Lower leg skin (tissue), 4 donors: ENCODE data around the gene DPH2. TPM values are rescaled to one million over a fixed set of nuclear protein-coding genes. Genes with fewer than 3 reads are reported as not detected.

Experiments
- DNase-seq, 2 donors: peaks; one replicate each; pipeline ENCODE4 v3.0.0-alpha.2; 2019; ENCODE audit warnings: low spot score in 2 of 2
- H3K4me3 ChIP-seq: fragments of 200-600 bp; sonication (generic); 2 replicates; pipeline ENCODE4 v1.5.1; 2017; ENCODE audit warnings: mild to moderate bottlenecking, low read depth; ENCODE audit not compliant: poor library complexity, severe bottlenecking
- CTCF ChIP-seq, 3 donors: fragments of 450-650 bp; IDR thresholded peaks; one replicate each; pipeline ENCODE4 v1.5.1; 2016; ENCODE audit warnings: antibody characterized with exemption in 3 of 3, mild to moderate bottlenecking in 3 of 3, moderate library complexity in 2 of 3
- POLR2A ChIP-seq, 2 donors: fragments of 450-650 bp; IDR thresholded peaks; one replicate each; pipeline ENCODE4 v1.6.1; 2016 to 2017; ENCODE audit warnings: antibody characterized with exemption in 2 of 2, mild to moderate bottlenecking in 1 of 2, moderate library complexity in 1 of 2
- WGBS, 2 donors: methylation state at CpG; one replicate each; pipeline ENCODE4 v1.1.5; 2018; 5-methylcytosine and 5-hydroxymethylcytosine counted together
- intact Hi-C: fragments of 100-400 bp; cut with DNase I; formaldehyde crosslinking; loops from one replicate; pipeline ENCODE4 v1.15.0; 2023; ENCODE audit warnings: low total_unique reads
- total RNA-seq, 4 donors: library from RNA; depleted of rRNA; stranded (reverse); fragments of >200 nt; gene quantifications; one replicate each; pipeline ENCODE4 v1.1.0, GENCODE V29; 2016

DPH2 gene
- total RNA-seq, 4 donors from 2014 or later, result 12.8 to 26.6 (median 17.7) TPM

- intact Hi-C loops, result no loop called here
- no peak for DNase-seq
- TF ChIP-seq CTCF (IDR thresholded peaks at IDR 0.05) (no peak), POLR2A (IDR thresholded peaks at IDR 0.05) (no peak)
- H3K4me3 ChIP-seq, result no peak overlapping the region
- WGBS, 2 donors, result 89 to 92% methylated on average over 8 of the region's 8 CpGs
Observed at GRCh38 chr1:43960798-43961197, 9.0 kb upstream of the DPH2 start.

GRCh38 chr1:43961692-43962091 is 8.1 kb upstream of the DPH2 start:
- intact Hi-C loops, result no loop called here
- TF ChIP-seq CTCF (IDR thresholded peaks at IDR 0.05) (no peak), POLR2A (IDR thresholded peaks at IDR 0.05) (no peak)
- 91 to 93% methylated on average over 3 of the region's 3 CpGs for WGBS, 2 donors

GRCh38 chr1:43962324-43962723 is 7.5 kb upstream of the DPH2 start:
- no peak for TF ChIP-seq POLR2A (IDR thresholded peaks at IDR 0.05)
- no peak for TF ChIP-seq CTCF (IDR thresholded peaks at IDR 0.05)
- WGBS, 2 donors, result 83 to 87% methylated on average over 2 of the region's 2 CpGs
- H3K4me3 ChIP-seq, result no peak overlapping the region
- intact Hi-C loops, result no loop called here
- no peak for DNase-seq

More at GRCh38 chr1:43961692-43962091, 8.1 kb upstream of the DPH2 start:
- no peak for DNase-seq
- H3K4me3 ChIP-seq, result no peak overlapping the region

DNA sequence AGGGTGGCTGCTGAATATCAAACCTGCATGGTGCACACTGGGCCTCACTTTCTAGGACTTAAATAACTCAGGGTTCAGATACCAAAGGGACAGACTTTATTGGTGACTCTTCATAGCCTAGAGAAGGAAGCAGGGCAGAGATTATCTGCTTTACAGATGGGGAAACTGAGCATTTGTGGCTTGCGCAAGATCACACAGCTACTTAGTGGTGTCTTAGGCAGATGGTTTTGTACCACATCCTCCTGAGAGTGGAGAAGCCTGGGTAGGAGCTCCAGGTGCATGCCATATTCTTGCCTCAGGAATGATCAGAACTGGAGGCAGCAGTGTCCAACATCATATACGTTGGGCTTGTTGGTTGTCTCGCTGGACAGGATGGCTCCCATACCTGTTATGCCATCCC is 6.8 kb upstream of the DPH2 start:
- WGBS, 2 donors, result 88 to 93% methylated on average over 3 of the region's 3 CpGs
- TF ChIP-seq CTCF (IDR thresholded peaks at IDR 0.05) (no peak), POLR2A (IDR thresholded peaks at IDR 0.05) (no peak)
- DNase-seq, result no peak
- intact Hi-C loops, result no loop called here
- H3K4me3 ChIP-seq, result no peak overlapping the region

GRCh38 chr1:43963890-43964289 is 5.9 kb upstream of the DPH2 start:
- no peak overlapping the region for H3K4me3 ChIP-seq
- intact Hi-C loops, result no loop called here
- WGBS, 2 donors, result 89 to 91% methylated on average over 5 of the region's 5 CpGs
- TF ChIP-seq CTCF (IDR thresholded peaks at IDR 0.05), result no peak
- TF ChIP-seq POLR2A (IDR thresholded peaks at IDR 0.05), result no peak
- DNase-seq, result no peak

DNA sequence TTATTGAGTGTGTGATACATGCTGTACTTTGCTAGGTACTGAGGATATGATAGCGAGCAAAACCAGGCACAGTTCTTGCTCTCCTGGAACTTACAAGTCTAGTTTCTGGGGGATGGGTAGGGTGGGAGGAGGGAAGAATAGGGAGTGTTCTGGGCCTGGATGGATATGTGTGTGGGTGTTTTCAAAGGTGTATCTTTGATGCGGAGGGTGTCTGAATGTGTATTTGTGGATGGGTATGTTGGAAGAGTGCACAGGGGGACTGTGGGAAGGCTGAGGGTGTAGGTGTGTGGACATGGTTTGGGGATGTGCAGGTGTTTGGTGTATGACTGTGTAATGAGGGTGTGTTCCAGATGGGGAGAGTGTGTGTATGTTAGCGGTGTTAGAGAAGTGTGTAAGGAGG is 4.5 kb upstream of the DPH2 start:
- no peak for DNase-seq
- intact Hi-C loops, result no loop called here
- no peak overlapping the region for H3K4me3 ChIP-seq
- 93 to 94% methylated on average over 2 to 3 of the region's 3 CpGs for WGBS, 2 donors
- TF ChIP-seq CTCF (IDR thresholded peaks at IDR 0.05), result no peak
- TF ChIP-seq POLR2A (IDR thresholded peaks at IDR 0.05), result no peak
